Natural killer cell (primary cell): ENCODE measurements around the gene PLD1. TPM values are rescaled to one million over a fixed set of nuclear protein-coding genes. Genes with fewer than 3 reads are reported as not detected.

Source experiments
- ATAC-seq, 3 donors: fragments of 150-1000 bp in 2 of 3; fragments of 200-7000 bp in 1 of 3; cut with Tn5 transposase; 1 replicate in 1 of 3; 2 replicates in 2 of 3; pipeline ENCODE4 v1.10.0; 2021; ENCODE audit warnings: mild to moderate bottlenecking in 2 of 3, moderate library complexity in 2 of 3
- DNase-seq, 2 donors: peaks; one replicate each; pipeline versions ENCODE4 v3.0.0 to v3.0.0-alpha.2; 2013 to 2021; ENCODE audit warnings: mixed read lengths in 1 of 2
- H3K27ac ChIP-seq: one replicate; pipeline ENCODE4 v1.5.1; 2013; ENCODE audit warnings: mild to moderate bottlenecking, low read length
- H3K27me3 ChIP-seq: one replicate; pipeline ENCODE4 v1.6.1; 2013; ENCODE audit warnings: low read length; ENCODE audit not compliant: control insufficient read depth, insufficient read depth
- H3K36me3 ChIP-seq: one replicate; pipeline ENCODE4 v1.6.1; 2013; ENCODE audit warnings: low read length; ENCODE audit not compliant: control insufficient read depth, insufficient read depth
- H3K4me1 ChIP-seq: one replicate; pipeline ENCODE4 v1.6.1; 2013; ENCODE audit warnings: low read length; ENCODE audit not compliant: control insufficient read depth, insufficient read depth
- H3K4me3 ChIP-seq: one replicate; pipeline ENCODE4 v1.5.1; 2013; ENCODE audit warnings: low read length
- H3K9me3 ChIP-seq: one replicate; pipeline ENCODE4 v1.6.1; 2013; ENCODE audit warnings: low read length; ENCODE audit not compliant: control insufficient read depth, insufficient read depth
- H3K27ac Mint-ChIP-seq, 2 donors: one replicate each; pipeline ENCODE4 v1.8.0; 2022; ENCODE audit warnings: mild to moderate bottlenecking in 2 of 2, mixed read lengths in 2 of 2, moderate library complexity in 1 of 2
- H3K27me3 Mint-ChIP-seq, 2 donors: one replicate each; pipeline ENCODE4 v1.8.0; 2022; ENCODE audit warnings: low read depth in 2 of 2, mixed read lengths in 2 of 2
- H3K36me3 Mint-ChIP-seq: one replicate; pipeline ENCODE4 v1.8.0; 2022; ENCODE audit warnings: mixed read lengths
- H3K4me1 Mint-ChIP-seq, 2 donors: one replicate each; pipeline ENCODE4 v1.8.0; 2022; ENCODE audit warnings: mixed read lengths in 2 of 2
- H3K4me3 Mint-ChIP-seq: one replicate; pipeline ENCODE4 v1.8.0; 2022; ENCODE audit warnings: mild to moderate bottlenecking, moderate library complexity, mixed read lengths
- H3K9me3 Mint-ChIP-seq, 2 donors: one replicate each; pipeline ENCODE4 v1.8.0; 2022; ENCODE audit warnings: mixed read lengths in 2 of 2
- WGBS: methylation state at CpG from one replicate; pipeline ENCODE4 v1.1.7; 2013; ENCODE audit warnings: missing lambda C conversion rate; ENCODE audit not compliant: insufficient coverage; 5-methylcytosine and 5-hydroxymethylcytosine counted together
- intact Hi-C: fragments of 100-400 bp; cut with micrococcal nuclease; formaldehyde crosslinking; loops from one replicate; pipeline ENCODE4 v1.14.2; 2022
- total RNA-seq, 4 donors: library from RNA; stranded (reverse); fragments of 120-200 nt in 1 of 4; gene quantifications; one replicate each; pipeline versions ENCODE4 v1.2.3 to v1.2.4, GENCODE V29; 2013 to 2022
- TF ChIP-seq, protein P1 (sequence below): fragments of 200-600 bp; IDR thresholded peaks from one replicate; pipeline ENCODE4 v1.8.0; 2022; ENCODE audit warnings: antibody characterized with exemption

The PLD1 gene
- total RNA-seq, 3 donors from 2014 or later (not counting 1 experiment from before 2014, with no cell fraction given), result 13.2 to 26.3 (median 17.1) TPM

- Histone ChIP-seq H3K4me1 (no peaks in the 10 kb centered on the region), H3K27ac (no peak overlapping the region), H3K27me3 (no peaks in the 10 kb centered on the region), H3K36me3 (no peaks in the 10 kb centered on the region), H3K4me3 (no peak overlapping the region), H3K9me3 (no peaks in the 10 kb centered on the region)
- Mint-ChIP-seq H3K9me3 (peaks cover 0 to 3% of the 10 kb centered on the region in 2 donors), H3K36me3 (no peaks in the 10 kb centered on the region), H3K4me3 (no peak overlapping the region), H3K4me1 (no peaks in the 10 kb centered on the region), H3K27ac (no peak overlapping the region), H3K27me3 (peaks cover 4 to 11% of the 10 kb centered on the region in 2 donors)
- ATAC-seq (no peak), DNase-seq (no peak)
- intact Hi-C loops, result no loop called here
- TF ChIP-seq, protein P1, sequence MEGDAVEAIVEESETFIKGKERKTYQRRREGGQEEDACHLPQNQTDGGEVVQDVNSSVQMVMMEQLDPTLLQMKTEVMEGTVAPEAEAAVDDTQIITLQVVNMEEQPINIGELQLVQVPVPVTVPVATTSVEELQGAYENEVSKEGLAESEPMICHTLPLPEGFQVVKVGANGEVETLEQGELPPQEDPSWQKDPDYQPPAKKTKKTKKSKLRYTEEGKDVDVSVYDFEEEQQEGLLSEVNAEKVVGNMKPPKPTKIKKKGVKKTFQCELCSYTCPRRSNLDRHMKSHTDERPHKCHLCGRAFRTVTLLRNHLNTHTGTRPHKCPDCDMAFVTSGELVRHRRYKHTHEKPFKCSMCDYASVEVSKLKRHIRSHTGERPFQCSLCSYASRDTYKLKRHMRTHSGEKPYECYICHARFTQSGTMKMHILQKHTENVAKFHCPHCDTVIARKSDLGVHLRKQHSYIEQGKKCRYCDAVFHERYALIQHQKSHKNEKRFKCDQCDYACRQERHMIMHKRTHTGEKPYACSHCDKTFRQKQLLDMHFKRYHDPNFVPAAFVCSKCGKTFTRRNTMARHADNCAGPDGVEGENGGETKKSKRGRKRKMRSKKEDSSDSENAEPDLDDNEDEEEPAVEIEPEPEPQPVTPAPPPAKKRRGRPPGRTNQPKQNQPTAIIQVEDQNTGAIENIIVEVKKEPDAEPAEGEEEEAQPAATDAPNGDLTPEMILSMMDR, result no peak
- 80% methylated on average over 3 of the region's 3 CpGs for WGBS
Measured at GRCh38 chr3:171847595-171848259, 37.4 kb upstream of the PLD1 start.

DNA sequence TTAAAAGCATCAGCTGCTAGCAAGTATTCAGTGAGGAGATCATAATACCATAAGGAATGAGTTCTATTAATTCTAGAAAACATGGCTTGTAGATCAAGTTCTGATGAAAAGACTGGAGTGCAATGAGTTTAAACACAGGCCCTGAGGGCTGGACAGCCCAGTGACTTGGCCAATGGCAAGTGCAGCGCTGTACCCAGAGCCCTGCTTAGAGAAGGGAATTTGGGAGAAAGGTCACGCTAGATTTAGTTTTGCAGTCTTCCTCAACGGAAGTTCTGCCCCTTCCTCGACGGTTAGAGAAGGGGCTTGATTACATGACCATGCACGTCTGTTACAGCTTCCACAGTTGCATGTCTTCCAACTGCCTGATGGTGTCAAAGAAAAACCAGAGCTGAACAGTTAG, 36.9 kb upstream of the PLD1 start:
- Mint-ChIP-seq H3K9me3 (peaks cover 0 to 3% of the 10 kb centered on the region in 2 donors), H3K4me1 (no peaks in the 10 kb centered on the region), H3K27me3 (peaks cover 4 to 11% of the 10 kb centered on the region in 2 donors), H3K36me3 (no peaks in the 10 kb centered on the region), H3K27ac (no peak overlapping the region), H3K4me3 (no peak overlapping the region)
- no peaks in the 10 kb centered on the region for H3K4me1 ChIP-seq
- TF ChIP-seq, protein P1, result no peak
- no peak overlapping the region for H3K4me3 ChIP-seq
- WGBS, result 88% methylated on average over 6 of the region's 6 CpGs
- H3K36me3 ChIP-seq, result no peaks in the 10 kb centered on the region
- H3K27ac ChIP-seq, result no peak overlapping the region
- no peak for ATAC-seq
- no peak for DNase-seq
- H3K9me3 ChIP-seq, result no peaks in the 10 kb centered on the region
- no peaks in the 10 kb centered on the region for H3K27me3 ChIP-seq
- intact Hi-C loops, result no loop called here

GRCh38 chr3:171846597-171846996, 36.3 kb upstream of the PLD1 start:
- 45% methylated on average over 2 of the region's 2 CpGs for WGBS

More at GRCh38 chr3:171846597-171846996, 36.3 kb upstream of the PLD1 start:
- Histone ChIP-seq H3K9me3 (no peaks in the 10 kb centered on the region), H3K36me3 (no peaks in the 10 kb centered on the region), H3K4me1 (no peaks in the 10 kb centered on the region), H3K27ac (no peak overlapping the region), H3K4me3 (no peak overlapping the region), H3K27me3 (no peaks in the 10 kb centered on the region)
- intact Hi-C loops, result no loop called here
- no peak for DNase-seq
- H3K9me3 Mint-ChIP-seq, result peaks cover 0 to 3% of the 10 kb centered on the region in 2 donors
- TF ChIP-seq, protein P1, result no peak
- H3K4me1 Mint-ChIP-seq, result no peaks in the 10 kb centered on the region
- peaks cover 4 to 11% of the 10 kb centered on the region in 2 donors for H3K27me3 Mint-ChIP-seq
- ATAC-seq, result no peak
- H3K27ac Mint-ChIP-seq, result no peak overlapping the region
- no peak overlapping the region for H3K4me3 Mint-ChIP-seq
- H3K36me3 Mint-ChIP-seq, result no peaks in the 10 kb centered on the region
